ENCODE measurements around the gene UGT2B28.
"Not testable (repeated sequence)": the region's sequence is repeated elsewhere in the genome, so short reads cannot be mapped to it uniquely, and the experiment has no call there.

UGT2B28 gene

GRCh38 chr4:69280081-69280480 lies at the start of gene UGT2B28:
Gene UGT2B28 (plus strand): TSS chr4:69280475. CDS start chr4:69280501, 26 bp downstream.
- not testable (repeated sequence) for H3K9me3 ChIP-seq (ENCODE audit: control insufficient read depth, insufficient read depth, low read length); H3K9ac ChIP-seq (ENCODE audit: low read depth, low read length); H3K36me3 ChIP-seq (ENCODE audit: insufficient read depth, low read length); H3K4me1 ChIP-seq (ENCODE audit: insufficient read depth, low read length)

- H3K36me3 ChIP-seq (ENCODE audit: insufficient read depth, low read length): no peaks in the 10 kb centered on the region
- H3K9me3 ChIP-seq (ENCODE audit: control insufficient read depth, insufficient read depth, low read length): no peaks in the 10 kb centered on the region
- no peak overlapping the region for H3K9ac ChIP-seq (ENCODE audit: low read depth, low read length)
- no peaks in the 10 kb centered on the region for H3K4me1 ChIP-seq (ENCODE audit: insufficient read depth, low read length)
These were observed 41.2 kb upstream of the UGT2B28 start for GRCh38 chr4:69239092-69239491.

GRCh38 chr4:69239557-69240168 lies 40.6 kb upstream of the UGT2B28 start:
- Histone ChIP-seq H3K4me1 (ENCODE audit: insufficient read depth, low read length) (no peaks in the 10 kb centered on the region), H3K36me3 (ENCODE audit: insufficient read depth, low read length) (no peaks in the 10 kb centered on the region), H3K9ac (ENCODE audit: low read depth, low read length) (no peak overlapping the region), H3K9me3 (ENCODE audit: control insufficient read depth, insufficient read depth, low read length) (no peaks in the 10 kb centered on the region)

GRCh38 chr4:69240787-69241186 lies 39.5 kb upstream of the UGT2B28 start:
- H3K9ac ChIP-seq (ENCODE audit: low read depth, low read length); H3K9me3 ChIP-seq (ENCODE audit: control insufficient read depth, insufficient read depth, low read length); H3K36me3 ChIP-seq (ENCODE audit: insufficient read depth, low read length); H3K4me1 ChIP-seq (ENCODE audit: insufficient read depth, low read length): not testable (repeated sequence)

- H3K4me1 ChIP-seq (ENCODE audit: insufficient read depth, low read length); H3K9ac ChIP-seq (ENCODE audit: low read depth, low read length): not testable (repeated sequence)
These were observed 38.5 kb upstream of the UGT2B28 start for GRCh38 chr4:69241746-69242145.

GRCh38 chr4:69242562-69243240 lies 37.6 kb upstream of the UGT2B28 start:
- not testable (repeated sequence) for H3K9ac ChIP-seq (ENCODE audit: low read depth, low read length); H3K4me1 ChIP-seq (ENCODE audit: insufficient read depth, low read length); H3K9me3 ChIP-seq (ENCODE audit: control insufficient read depth, insufficient read depth, low read length); H3K36me3 ChIP-seq (ENCODE audit: insufficient read depth, low read length)

More at GRCh38 chr4:69241746-69242145, 38.5 kb upstream of the UGT2B28 start:
- not testable (repeated sequence) for H3K36me3 ChIP-seq (ENCODE audit: insufficient read depth, low read length); H3K9me3 ChIP-seq (ENCODE audit: control insufficient read depth, insufficient read depth, low read length)

- H3K4me1 ChIP-seq (ENCODE audit: insufficient read depth, low read length): not testable (repeated sequence)
These were observed 29.4 kb upstream of the UGT2B28 start for GRCh38 chr4:69250884-69251283.

GRCh38 chr4:69253147-69253772 lies 27.0 kb upstream of the UGT2B28 start:
- not testable (repeated sequence) for H3K9me3 ChIP-seq (ENCODE audit: control insufficient read depth, insufficient read depth, low read length); H3K36me3 ChIP-seq (ENCODE audit: insufficient read depth, low read length); H3K4me1 ChIP-seq (ENCODE audit: insufficient read depth, low read length)

More at GRCh38 chr4:69250884-69251283, 29.4 kb upstream of the UGT2B28 start:
- not testable (repeated sequence) for H3K36me3 ChIP-seq (ENCODE audit: insufficient read depth, low read length); H3K9me3 ChIP-seq (ENCODE audit: control insufficient read depth, insufficient read depth, low read length); H3K9ac ChIP-seq (ENCODE audit: low read depth, low read length)

GRCh38 chr4:69268612-69269011 lies 11.7 kb upstream of the UGT2B28 start:
- not testable (repeated sequence) for H3K9me3 ChIP-seq (ENCODE audit: control insufficient read depth, insufficient read depth, low read length); H3K36me3 ChIP-seq (ENCODE audit: insufficient read depth, low read length); H3K4me1 ChIP-seq (ENCODE audit: insufficient read depth, low read length); H3K9ac ChIP-seq (ENCODE audit: low read depth, low read length)

More at GRCh38 chr4:69253147-69253772, 27.0 kb upstream of the UGT2B28 start:
- not testable (repeated sequence) for H3K9ac ChIP-seq (ENCODE audit: low read depth, low read length)

- not testable (repeated sequence) for H3K36me3 ChIP-seq (ENCODE audit: insufficient read depth, low read length); H3K4me1 ChIP-seq (ENCODE audit: insufficient read depth, low read length); H3K9me3 ChIP-seq (ENCODE audit: control insufficient read depth, insufficient read depth, low read length); H3K9ac ChIP-seq (ENCODE audit: low read depth, low read length)
These were observed 16.1 kb downstream of the UGT2B28 start for GRCh38 chr4:69296356-69296755.

- H3K9me3 ChIP-seq (ENCODE audit: control insufficient read depth, insufficient read depth, low read length); H3K9ac ChIP-seq (ENCODE audit: low read depth, low read length); H3K4me1 ChIP-seq (ENCODE audit: insufficient read depth, low read length); H3K36me3 ChIP-seq (ENCODE audit: insufficient read depth, low read length): not testable (repeated sequence)
These were observed 28.3 kb downstream of the UGT2B28 start for GRCh38 chr4:69308426-69309033.

- H3K36me3 ChIP-seq (ENCODE audit: insufficient read depth, low read length); H3K9ac ChIP-seq (ENCODE audit: low read depth, low read length); H3K4me1 ChIP-seq (ENCODE audit: insufficient read depth, low read length); H3K9me3 ChIP-seq (ENCODE audit: control insufficient read depth, insufficient read depth, low read length): not testable (repeated sequence)
These were observed 29.3 kb downstream of the UGT2B28 start for GRCh38 chr4:69309549-69310076.

GRCh38 chr4:69310262-69310661 lies 30.0 kb downstream of the UGT2B28 start:
- not testable (repeated sequence) for H3K9me3 ChIP-seq (ENCODE audit: control insufficient read depth, insufficient read depth, low read length); H3K9ac ChIP-seq (ENCODE audit: low read depth, low read length); H3K4me1 ChIP-seq (ENCODE audit: insufficient read depth, low read length); H3K36me3 ChIP-seq (ENCODE audit: insufficient read depth, low read length)

- not testable (repeated sequence) for H3K9me3 ChIP-seq (ENCODE audit: control insufficient read depth, insufficient read depth, low read length); H3K36me3 ChIP-seq (ENCODE audit: insufficient read depth, low read length); H3K4me1 ChIP-seq (ENCODE audit: insufficient read depth, low read length); H3K9ac ChIP-seq (ENCODE audit: low read depth, low read length)
These were observed 37.5 kb downstream of the UGT2B28 start for GRCh38 chr4:69317669-69318298.
